MM.1S (cell line): ENCODE measurements around the gene CALR3.

Experiments
- EZH2 ChIP-seq: fragments of 300-600 bp; sonication (generic); optimal IDR thresholded peaks from 2 replicates; pipeline ENCODE3; 2017; ENCODE audit warnings: low read depth, mild to moderate bottlenecking, antibody characterized with exemption, low read length, mixed read lengths
- EZH2phosphoT487 ChIP-seq: fragments of 300-600 bp; sonication (generic); IDR thresholded peaks from 2 replicates; pipeline ENCODE4 v1.6.1; 2018; ENCODE audit warnings: antibody characterized with exemption, low read length
- TF ChIP-seq, protein P1 (sequence below): fragments of 300-600 bp; sonication (generic); IDR thresholded peaks from 2 replicates; pipeline ENCODE4 v1.5.1; 2016; ENCODE audit warnings: antibody characterized with exemption, low read length, mixed read lengths

DNA sequence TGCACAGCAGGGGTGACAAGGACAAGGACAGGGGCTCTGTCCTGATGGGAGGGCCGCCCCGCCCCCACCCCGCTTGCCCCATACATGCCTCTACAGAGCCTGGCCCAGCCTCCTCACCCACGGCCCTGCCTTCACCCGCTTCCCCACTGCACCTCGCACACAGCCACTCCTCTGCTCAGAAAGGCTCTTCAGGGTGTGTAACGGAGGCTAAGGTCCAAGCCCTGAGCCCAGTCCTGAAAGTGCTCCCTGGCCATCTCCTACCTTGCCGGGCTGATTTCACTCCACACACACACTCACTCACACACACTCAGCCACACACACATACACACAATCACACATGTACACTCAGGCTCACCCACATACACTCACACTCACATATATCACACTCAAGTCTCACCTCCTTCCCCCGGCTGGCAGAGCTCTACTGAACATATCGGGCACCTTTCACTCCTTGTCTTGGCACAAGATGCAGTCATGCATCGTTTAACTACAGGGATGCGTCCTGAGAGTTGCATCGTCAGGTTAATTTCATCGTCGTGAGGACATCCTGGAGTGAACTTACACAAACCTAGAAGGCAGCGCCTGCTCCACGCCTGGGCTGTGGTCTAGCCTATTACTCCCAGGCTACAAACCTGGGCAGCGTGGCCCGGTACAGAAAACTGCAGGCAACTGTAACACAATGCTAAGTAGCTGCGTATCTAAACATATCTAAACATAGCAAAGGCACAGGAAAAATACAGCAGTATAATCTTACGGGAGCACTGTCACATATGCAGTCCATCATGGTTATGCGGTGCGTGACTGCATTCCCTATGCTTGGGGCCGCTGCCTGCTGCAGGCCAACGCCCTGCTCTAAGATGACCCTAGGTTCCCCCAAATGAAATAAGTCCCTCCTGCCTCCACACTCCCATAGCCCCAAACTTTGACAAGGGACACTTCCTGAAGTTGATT is 37.3 kb downstream of the CALR3 start:
- TF ChIP-seq, protein P1, sequence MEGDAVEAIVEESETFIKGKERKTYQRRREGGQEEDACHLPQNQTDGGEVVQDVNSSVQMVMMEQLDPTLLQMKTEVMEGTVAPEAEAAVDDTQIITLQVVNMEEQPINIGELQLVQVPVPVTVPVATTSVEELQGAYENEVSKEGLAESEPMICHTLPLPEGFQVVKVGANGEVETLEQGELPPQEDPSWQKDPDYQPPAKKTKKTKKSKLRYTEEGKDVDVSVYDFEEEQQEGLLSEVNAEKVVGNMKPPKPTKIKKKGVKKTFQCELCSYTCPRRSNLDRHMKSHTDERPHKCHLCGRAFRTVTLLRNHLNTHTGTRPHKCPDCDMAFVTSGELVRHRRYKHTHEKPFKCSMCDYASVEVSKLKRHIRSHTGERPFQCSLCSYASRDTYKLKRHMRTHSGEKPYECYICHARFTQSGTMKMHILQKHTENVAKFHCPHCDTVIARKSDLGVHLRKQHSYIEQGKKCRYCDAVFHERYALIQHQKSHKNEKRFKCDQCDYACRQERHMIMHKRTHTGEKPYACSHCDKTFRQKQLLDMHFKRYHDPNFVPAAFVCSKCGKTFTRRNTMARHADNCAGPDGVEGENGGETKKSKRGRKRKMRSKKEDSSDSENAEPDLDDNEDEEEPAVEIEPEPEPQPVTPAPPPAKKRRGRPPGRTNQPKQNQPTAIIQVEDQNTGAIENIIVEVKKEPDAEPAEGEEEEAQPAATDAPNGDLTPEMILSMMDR = no peak
- no peak for TF ChIP-seq EZH2phosphoT487
- no peak for TF ChIP-seq EZH2
